ENCODE data around the gene PACSIN2. TPM values are rescaled to one million over a fixed set of nuclear protein-coding genes. Genes with fewer than 3 reads are reported as not detected.

The PACSIN2 gene
- total and polyA plus RNA-seq, 2 of the 13 experiments (the other 11 are each of a cell fraction or from before 2014, with no cell fraction given), result 54.1 to 68.8 TPM

DNA sequence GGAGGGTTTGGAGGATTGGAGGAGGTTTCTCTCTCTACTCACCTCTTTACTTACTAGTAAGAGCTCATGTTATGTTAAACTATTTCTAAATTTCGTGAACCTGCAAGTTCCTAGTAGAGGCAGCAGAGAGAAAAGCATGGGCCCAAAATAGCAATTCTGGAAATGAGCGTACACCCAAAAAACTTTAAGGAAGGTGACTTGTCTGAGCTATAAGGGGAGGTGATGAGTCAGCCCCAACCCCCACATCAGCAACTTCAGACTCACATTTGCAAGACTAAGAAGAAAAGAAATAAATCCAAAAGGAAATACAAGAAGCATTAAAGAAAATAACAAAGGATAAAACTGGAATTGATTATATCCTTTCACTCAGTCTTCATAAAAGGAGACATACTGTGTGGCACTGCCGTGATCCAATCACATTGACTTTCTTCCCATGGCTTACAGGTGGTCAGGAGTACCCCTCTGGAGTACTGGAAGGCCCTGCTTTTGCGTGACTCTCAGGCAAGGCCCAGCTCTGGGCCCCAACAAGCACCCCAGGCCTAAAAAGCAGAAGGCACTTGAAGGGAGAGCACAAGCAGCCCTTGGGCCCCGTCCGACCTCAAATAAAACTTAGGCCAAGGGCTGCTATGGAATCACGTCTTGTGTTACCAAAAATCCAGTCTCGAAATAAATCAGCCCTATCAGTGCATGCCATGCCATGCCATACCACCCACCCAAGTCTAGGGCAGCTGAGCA lies 14.3 kb downstream of the PACSIN2 start:
- peaks cover 93% of the 10 kb centered on the region for H3K79me2 ChIP-seq (ENCODE audit: insufficient read depth, low read length)
- FAIRE-seq (no peak), DNase-seq (ENCODE audit: low spot score) (no peak), ATAC-seq (no peak)
- in situ Hi-C loops (cut with HindIII; ENCODE audit: extremely low pct_ligation_motif_present, low pct_unique_long_range_greater_than_20kb) (no loop called here), intact Hi-C loops (cut with micrococcal nuclease; ENCODE audit: unreplicated experiment) (no loop called here)
- H3K4me1 ChIP-seq (ENCODE audit: insufficient read depth, low read length), result peaks cover 98% of the 10 kb centered on the region
- H3K4me2 ChIP-seq (ENCODE audit: low read depth, low read length), result no peak overlapping the region
- peak overlapping the region; percentile 21 for H3K27ac ChIP-seq (ENCODE audit: extremely low read length, insufficient read depth, low read length)
- CTCF ChIA-PET (ENCODE audit: low intra/inter-chr PET ratio, low total read pairs), result no interaction called here
- H3K4me3 ChIP-seq (replicated peaks in 1 of 3; ENCODE audit: insufficient read depth in 1 of 3, low read depth in 2 of 3, low read length in 3 of 3), result no peak overlapping the region
- BruUV-seq (replicated peaks), result no TSS peak
- POLR2A ChIA-PET, result interaction anchor here (3.4 kb wide), 1 partner anchor 14 kb away, joined by 30 read pairs; the partner anchor contains the start of gene PACSIN2
- no peak overlapping the region for H2AFZ ChIP-seq (ENCODE audit: low read length)
- H3K9ac ChIP-seq (ENCODE audit: insufficient read depth, low read depth, low read length), result no peak overlapping the region
- H3K36me3 ChIP-seq (replicated peaks in 1 of 2; ENCODE audit: control insufficient read depth in 1 of 2, insufficient read depth in 2 of 2, low read length in 2 of 2), result no peaks in the 10 kb centered on the region; a peak in 2 of 5 replicates
- no peaks in the 10 kb centered on the region for H3K27me3 ChIP-seq (ENCODE audit: control insufficient read depth in 1 of 2, insufficient read depth in 2 of 2, low read length in 2 of 2)
- H3K9me3 ChIP-seq (ENCODE audit: low read length), result no peaks in the 10 kb centered on the region
- no peak for TF ChIP-seq TOPORS (CRISPR knock-in tag; IDR thresholded peaks at IDR 0.05)
- no peak for TF ChIP-seq ZNF501 (CRISPR knock-in tag; IDR thresholded peaks at IDR 0.05)
- TF ChIP-seq ZNF670 (CRISPR knock-in tag; IDR thresholded peaks at IDR 0.05; ENCODE audit: borderline replicate concordance), result no peak
- no peak for TF ChIP-seq CEBPB (IDR thresholded peaks at IDR 0.05; ENCODE audit: borderline replicate concordance, low read depth, low read length)
- TF ChIP-seq, protein P1, sequence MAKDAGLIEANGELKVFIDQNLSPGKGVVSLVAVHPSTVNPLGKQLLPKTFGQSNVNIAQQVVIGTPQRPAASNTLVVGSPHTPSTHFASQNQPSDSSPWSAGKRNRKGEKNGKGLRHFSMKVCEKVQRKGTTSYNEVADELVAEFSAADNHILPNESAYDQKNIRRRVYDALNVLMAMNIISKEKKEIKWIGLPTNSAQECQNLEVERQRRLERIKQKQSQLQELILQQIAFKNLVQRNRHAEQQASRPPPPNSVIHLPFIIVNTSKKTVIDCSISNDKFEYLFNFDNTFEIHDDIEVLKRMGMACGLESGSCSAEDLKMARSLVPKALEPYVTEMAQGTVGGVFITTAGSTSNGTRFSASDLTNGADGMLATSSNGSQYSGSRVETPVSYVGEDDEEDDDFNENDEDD (CRISPR knock-in tag; IDR thresholded peaks at IDR 0.05; ENCODE audit: borderline replicate concordance), result no peak
- TF ChIP-seq REL (CRISPR knock-in tag; conservative IDR thresholded peaks at IDR 0.05), result no peak
- TF ChIP-seq ZNF572 (CRISPR knock-in tag; IDR thresholded peaks at IDR 0.05), result no peak
- TF ChIP-seq ZNF766 (CRISPR knock-in tag; IDR thresholded peaks at IDR 0.05; ENCODE audit: borderline replicate concordance), result no peak
- TF ChIP-seq, protein P2, sequence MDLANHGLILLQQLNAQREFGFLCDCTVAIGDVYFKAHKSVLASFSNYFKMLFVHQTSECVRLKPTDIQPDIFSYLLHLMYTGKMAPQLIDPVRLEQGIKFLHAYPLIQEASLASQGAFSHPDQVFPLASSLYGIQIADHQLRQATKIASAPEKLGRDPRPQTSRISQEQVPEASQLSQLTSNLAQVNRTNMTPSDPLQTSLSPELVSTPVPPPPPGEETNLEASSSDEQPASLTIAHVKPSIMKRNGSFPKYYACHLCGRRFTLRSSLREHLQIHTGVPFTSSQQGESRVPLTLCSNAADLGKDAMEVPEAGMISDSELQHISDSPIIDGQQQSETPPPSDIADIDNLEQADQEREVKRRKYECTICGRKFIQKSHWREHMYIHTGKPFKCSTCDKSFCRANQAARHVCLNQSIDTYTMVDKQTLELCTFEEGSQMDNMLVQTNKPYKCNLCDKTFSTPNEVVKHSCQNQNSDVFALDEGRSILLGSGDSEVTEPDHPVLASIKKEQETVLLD (CRISPR knock-in tag; IDR thresholded peaks at IDR 0.05; ENCODE audit: low read depth), result no peak
- TF ChIP-seq, protein P3, sequence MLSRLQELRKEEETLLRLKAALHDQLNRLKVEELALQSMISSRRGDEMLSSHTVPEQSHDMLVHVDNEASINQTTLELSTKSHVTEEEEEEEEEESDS (CRISPR knock-in tag; IDR thresholded peaks at IDR 0.05; ENCODE audit: borderline replicate concordance), result no peak
- no peak for TF ChIP-seq SPEN (CRISPR knock-in tag; IDR thresholded peaks at IDR 0.05; ENCODE audit: low read depth)
- no peak for TF ChIP-seq SSRP1 (CRISPR knock-in tag; IDR thresholded peaks at IDR 0.05)
- no peak for TF ChIP-seq MBD4 (IDR thresholded peaks at IDR 0.05; ENCODE audit: borderline replicate concordance, low read length)
- no peak for TF ChIP-seq KLF16 (CRISPR knock-in tag; IDR thresholded peaks at IDR 0.05)
- TF ChIP-seq, protein P4, sequence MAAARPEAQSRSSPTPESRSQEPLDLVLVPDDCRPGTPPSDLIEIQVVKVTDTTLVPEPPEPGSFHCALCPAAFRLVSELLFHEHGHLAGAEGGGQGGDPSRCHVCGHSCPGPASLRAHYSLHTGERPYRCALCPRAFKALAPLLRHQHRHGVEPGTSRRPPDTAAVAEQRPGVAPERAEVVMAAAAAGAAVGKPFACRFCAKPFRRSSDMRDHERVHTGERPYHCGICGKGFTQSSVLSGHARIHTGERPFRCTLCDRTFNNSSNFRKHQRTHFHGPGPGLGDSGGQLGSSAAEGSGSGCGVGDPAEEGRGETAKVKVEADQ (CRISPR knock-in tag; IDR thresholded peaks at IDR 0.05; ENCODE audit: borderline replicate concordance), result no peak
- H4K20me1 ChIP-seq (ENCODE audit: insufficient read depth, low read length), result peaks cover 42% of the 10 kb centered on the region
- WGBS (ENCODE audit: low lambda C conversion rate), result 81% methylated on average over 7 of the region's 8 CpGs
